Upper lobe of left lung (tissue), 4 donors: ENCODE measurements around the gene RNFT2.

Source experiments
- CTCF ChIP-seq, 6 experiments: fragments of 450-650 bp in 4 of 6; fragments of 200-600 bp in 2 of 6; sonication (generic) in 2 of 6; IDR thresholded peaks; one replicate each; pipeline ENCODE4 v1.5.1; 2016 to 2019; ENCODE audit warnings: antibody characterized with exemption in 6 of 6
- POLR2A ChIP-seq, 4 donors: fragments of 450-650 bp; IDR thresholded peaks; one replicate each; pipeline ENCODE4 v1.5.1; 2016 to 2017; ENCODE audit warnings: antibody characterized with exemption in 4 of 4, mild to moderate bottlenecking in 2 of 4
- POLR2AphosphoS5 ChIP-seq, 2 donors: sonication (generic); formaldehyde crosslinking; IDR thresholded peaks; one replicate each; pipeline ENCODE4 v1.5.1; 2017; ENCODE audit warnings: antibody characterized with exemption in 2 of 2

GRCh38 chr12:116835484-116835883 is 97.4 kb downstream of the RNFT2 start:
- TF ChIP-seq CTCF (IDR thresholded peaks at IDR 0.05) (no peak), POLR2A (IDR thresholded peaks at IDR 0.05) (no peak), POLR2AphosphoS5 (IDR thresholded peaks at IDR 0.05) (no peak)
